ENCODE results near the gene MIPOL1. TPM values are rescaled to one million over a fixed set of nuclear protein-coding genes. Genes with fewer than 3 reads are reported as not detected.
A peak's percentile ranks its signal among the peaks of the same experiment; 100 is the strongest.

Gene MIPOL1
- total RNA-seq, 1 donor from 2014 or later, result not detected

DNA sequence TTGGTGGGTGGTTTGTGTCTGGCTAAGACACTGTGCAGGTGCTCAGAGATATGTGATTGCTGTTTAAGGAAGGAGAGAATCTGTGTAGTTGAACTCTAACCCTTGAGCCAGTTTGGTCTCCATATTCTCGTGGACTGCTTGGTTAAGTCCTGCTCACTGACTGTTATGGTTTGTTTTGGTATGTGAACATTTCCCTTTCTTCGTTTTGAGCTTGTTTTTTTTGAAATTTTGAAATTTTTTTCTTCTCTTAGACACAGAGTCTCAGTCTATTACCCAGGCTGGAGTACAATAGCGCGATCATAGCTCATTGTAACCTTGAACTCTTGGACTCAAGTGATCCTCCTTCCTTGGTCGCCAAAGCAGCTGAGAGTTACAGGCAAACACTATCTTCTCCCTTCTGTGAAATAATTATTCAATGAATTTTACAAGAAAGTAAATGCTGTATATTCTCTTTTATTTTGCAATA is 40.0 kb downstream of the MIPOL1 start:
- TF ChIP-seq, protein P1, sequence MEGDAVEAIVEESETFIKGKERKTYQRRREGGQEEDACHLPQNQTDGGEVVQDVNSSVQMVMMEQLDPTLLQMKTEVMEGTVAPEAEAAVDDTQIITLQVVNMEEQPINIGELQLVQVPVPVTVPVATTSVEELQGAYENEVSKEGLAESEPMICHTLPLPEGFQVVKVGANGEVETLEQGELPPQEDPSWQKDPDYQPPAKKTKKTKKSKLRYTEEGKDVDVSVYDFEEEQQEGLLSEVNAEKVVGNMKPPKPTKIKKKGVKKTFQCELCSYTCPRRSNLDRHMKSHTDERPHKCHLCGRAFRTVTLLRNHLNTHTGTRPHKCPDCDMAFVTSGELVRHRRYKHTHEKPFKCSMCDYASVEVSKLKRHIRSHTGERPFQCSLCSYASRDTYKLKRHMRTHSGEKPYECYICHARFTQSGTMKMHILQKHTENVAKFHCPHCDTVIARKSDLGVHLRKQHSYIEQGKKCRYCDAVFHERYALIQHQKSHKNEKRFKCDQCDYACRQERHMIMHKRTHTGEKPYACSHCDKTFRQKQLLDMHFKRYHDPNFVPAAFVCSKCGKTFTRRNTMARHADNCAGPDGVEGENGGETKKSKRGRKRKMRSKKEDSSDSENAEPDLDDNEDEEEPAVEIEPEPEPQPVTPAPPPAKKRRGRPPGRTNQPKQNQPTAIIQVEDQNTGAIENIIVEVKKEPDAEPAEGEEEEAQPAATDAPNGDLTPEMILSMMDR (IDR thresholded peaks at IDR 0.05), result no peak
- Mint-ChIP-seq H3K27ac (no peak overlapping the region), H3K9me3 (no peaks in the 10 kb centered on the region), H3K4me1 (no peaks in the 10 kb centered on the region), H3K4me3 (no peak overlapping the region), H3K36me3 (ENCODE audit: low read depth) (no peaks in the 10 kb centered on the region), H3K27me3 (no peaks in the 10 kb centered on the region)
- ATAC-seq (ENCODE audit: low read depth) (no peak), DNase-seq (no peak)
- ChIA-PET POLR2A (no interaction called here), CTCF (no interaction called here)
- intact Hi-C loops (cut with micrococcal nuclease), result no loop called here

DNA sequence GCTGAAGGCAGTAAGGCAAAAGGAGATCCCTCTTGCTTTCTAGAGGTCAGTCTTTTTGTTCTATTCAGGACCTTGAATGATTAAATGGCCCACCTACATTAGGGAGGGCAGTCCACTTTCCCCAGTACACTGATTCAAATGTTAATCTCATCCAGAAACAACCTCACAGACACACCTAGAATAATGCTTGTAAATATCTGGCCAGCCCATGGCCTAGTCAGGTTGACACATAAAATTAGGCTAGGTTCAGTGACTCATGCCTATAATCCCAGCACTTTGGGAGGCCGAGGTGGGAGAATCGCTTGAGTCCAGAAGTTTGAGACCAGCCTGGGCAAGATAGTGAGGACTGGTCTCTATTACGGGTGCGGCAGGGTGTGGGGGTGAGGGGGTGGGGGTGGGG is 43.5 kb downstream of the MIPOL1 start:
- ChIA-PET POLR2A (no interaction called here), CTCF (no interaction called here)
- Mint-ChIP-seq H3K36me3 (ENCODE audit: low read depth) (no peaks in the 10 kb centered on the region), H3K27me3 (no peaks in the 10 kb centered on the region), H3K4me3 (no peak overlapping the region), H3K9me3 (no peaks in the 10 kb centered on the region), H3K27ac (no peak overlapping the region), H3K4me1 (no peaks in the 10 kb centered on the region)
- no peak for ATAC-seq (ENCODE audit: low read depth)
- no peak for DNase-seq
- TF ChIP-seq, protein P1 (IDR thresholded peaks at IDR 0.05), result no peak
- intact Hi-C loops (cut with micrococcal nuclease), result no loop called here

DNA sequence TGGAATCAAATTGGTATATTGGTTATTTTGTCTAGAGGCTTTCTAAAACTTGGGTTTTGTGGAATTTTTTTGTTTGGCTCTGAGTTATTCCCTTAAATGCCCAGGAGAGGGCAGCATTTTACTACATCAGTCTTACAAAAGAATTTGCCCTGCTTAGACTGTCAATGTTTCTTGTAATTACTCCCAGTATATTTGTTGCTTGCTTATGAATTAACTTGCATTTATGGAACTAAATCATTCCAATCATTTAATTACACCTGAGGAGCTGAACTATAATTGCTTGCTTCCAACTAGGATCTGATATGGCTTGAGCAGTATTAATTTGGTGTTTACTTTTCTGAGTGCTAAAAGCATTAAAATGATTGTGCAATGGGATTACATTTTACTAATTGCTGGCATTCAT is 48.7 kb downstream of the MIPOL1 start:
- Mint-ChIP-seq H3K4me1 (no peaks in the 10 kb centered on the region), H3K9me3 (no peaks in the 10 kb centered on the region), H3K27me3 (no peaks in the 10 kb centered on the region), H3K4me3 (no peak overlapping the region), H3K27ac (no peak overlapping the region), H3K36me3 (ENCODE audit: low read depth) (no peaks in the 10 kb centered on the region)
- no peak for DNase-seq
- CTCF ChIA-PET, result interaction anchor here (0.8 kb wide), 1 partner anchor 10 kb away, joined by 3 read pairs; no protein-coding TSS in a partner anchor
- intact Hi-C loops (cut with micrococcal nuclease), result loop anchor here (1.0 kb wide), 1 partner anchor 1769 kb away; no protein-coding TSS in a partner anchor
- TF ChIP-seq, protein P1 (IDR thresholded peaks at IDR 0.05), result peak; percentile 76
- no peak for ATAC-seq (ENCODE audit: low read depth)
- POLR2A ChIA-PET, result no interaction called here

DNA sequence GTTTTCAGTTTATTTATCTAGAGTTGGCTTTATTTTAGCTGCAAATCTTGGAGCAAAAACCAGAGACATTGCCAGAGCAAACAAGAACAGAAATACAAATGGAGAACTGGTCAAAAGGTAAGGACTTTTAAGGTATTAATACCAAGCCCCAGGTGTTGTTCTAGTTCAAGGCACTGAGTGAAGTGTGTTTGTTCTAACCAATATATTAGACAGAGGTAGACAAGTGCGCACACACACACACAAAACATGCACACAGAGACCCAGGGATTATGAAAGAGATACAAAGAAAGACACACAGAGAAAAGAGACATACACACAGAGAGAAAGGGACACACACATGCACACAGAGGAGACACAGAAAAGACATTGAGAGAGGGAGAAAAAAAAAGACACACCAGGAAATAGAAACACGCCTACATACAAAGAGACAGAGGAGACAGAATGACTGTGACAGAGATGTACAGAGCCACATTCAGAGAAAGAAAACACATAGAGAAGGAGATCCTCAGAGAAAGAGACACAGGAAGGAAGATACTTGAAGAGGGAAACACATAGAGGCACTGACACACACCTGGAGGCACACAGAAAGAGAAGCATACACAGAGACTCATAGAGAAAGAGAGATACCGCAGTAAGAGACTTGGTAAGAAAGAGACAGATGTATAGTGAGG is 50.2 kb downstream of the MIPOL1 start:
- intact Hi-C loops (cut with micrococcal nuclease), result no loop called here
- TF ChIP-seq, protein P1 (IDR thresholded peaks at IDR 0.05), result no peak
- DNase-seq (no peak), ATAC-seq (ENCODE audit: low read depth) (no peak)
- H3K4me1 Mint-ChIP-seq, result no peaks in the 10 kb centered on the region
- no peaks in the 10 kb centered on the region for H3K36me3 Mint-ChIP-seq (ENCODE audit: low read depth)
- no peaks in the 10 kb centered on the region for H3K27me3 Mint-ChIP-seq
- H3K27ac Mint-ChIP-seq, result no peak overlapping the region
- no peaks in the 10 kb centered on the region for H3K9me3 Mint-ChIP-seq
- ChIA-PET CTCF (no interaction called here), POLR2A (no interaction called here)
- H3K4me3 Mint-ChIP-seq, result no peak overlapping the region

DNA sequence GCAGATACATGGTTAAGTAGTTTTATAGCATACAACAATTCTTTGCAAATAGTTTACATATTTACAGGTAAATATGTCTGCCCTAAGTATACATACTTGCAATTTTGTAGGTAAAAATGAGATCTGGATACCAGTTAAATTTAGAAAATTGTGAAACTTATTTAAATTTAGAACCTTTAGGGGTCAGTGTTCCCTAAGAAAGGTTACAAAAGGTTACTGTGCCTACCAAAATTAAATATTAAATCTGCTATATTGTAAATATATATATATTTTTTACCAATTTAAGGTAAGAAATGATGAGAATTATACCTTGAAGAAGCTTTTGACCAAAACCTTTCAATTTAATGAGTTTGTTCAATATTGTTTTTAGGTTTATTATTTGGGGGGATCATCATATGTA is 54.0 kb downstream of the MIPOL1 start:
- Mint-ChIP-seq H3K4me3 (no peak overlapping the region), H3K4me1 (no peaks in the 10 kb centered on the region), H3K36me3 (ENCODE audit: low read depth) (no peaks in the 10 kb centered on the region), H3K27me3 (no peaks in the 10 kb centered on the region), H3K27ac (no peak overlapping the region), H3K9me3 (no peaks in the 10 kb centered on the region)
- ATAC-seq (ENCODE audit: low read depth), result no peak
- CTCF ChIA-PET, result no interaction called here
- POLR2A ChIA-PET, result no interaction called here
- TF ChIP-seq, protein P1 (IDR thresholded peaks at IDR 0.05), result no peak
- intact Hi-C loops (cut with micrococcal nuclease), result no loop called here
- no peak for DNase-seq
